ENCODE results near the gene IVL. TPM values are rescaled to one million over a fixed set of nuclear protein-coding genes. Genes with fewer than 3 reads are reported as not detected.

Gene IVL
- total and polyA plus RNA-seq, 12 donors: 0.16 to 0.30 TPM; not detected in 10

- no peaks in the 10 kb centered on the region for H3K27me3 ChIP-seq
- TF ChIP-seq CTCF (IDR thresholded peaks at IDR 0.05) (no peak), POLR2A (IDR thresholded peaks at IDR 0.05) (no peak)
- 74 to 88% (median 79%) methylated on average over 3 of the region's 3 CpGs for WGBS, 4 donors
- no peak overlapping the region for H3K4me3 ChIP-seq
- H3K36me3 ChIP-seq (replicated peaks in 1 of 2): no peaks in the 10 kb centered on the region
- intact Hi-C loops (cut with DNase I): no loop called here
- H3K4me1 ChIP-seq (replicated peaks in 1 of 2): no peaks in the 10 kb centered on the region
- no peak for DNase-seq
- H3K27ac ChIP-seq: no peak overlapping the region
- H3K9me3 ChIP-seq (replicated peaks in 1 of 3): no peaks in the 10 kb centered on the region
These were observed 37.9 kb downstream of the IVL start for GRCh38 chr1:152946248-152946647.

GRCh38 chr1:152946651-152947256 is 38.4 kb downstream of the IVL start, which contains the start of gene SPRR5:
Gene SPRR5 (plus strand): TSS chr1:152947206. CDS start chr1:152948555, 1,349 bp downstream.
- Histone ChIP-seq H3K27me3 (no peaks in the 10 kb centered on the region), H3K4me3 (no peak within 1 kb of the TSS), H3K9me3 (replicated peaks in 1 of 3) (no peaks in the 10 kb centered on the region), H3K4me1 (replicated peaks in 1 of 2) (no peaks in the 10 kb centered on the region), H3K36me3 (replicated peaks in 1 of 2) (no peaks in the 10 kb centered on the region), H3K27ac (no peak within 1 kb of the TSS)
- intact Hi-C loops (cut with DNase I): no loop called here
- TF ChIP-seq POLR2A (IDR thresholded peaks at IDR 0.05) (no peak), CTCF (IDR thresholded peaks at IDR 0.05) (no peak)
- 76 to 85% (median 84%) methylated on average over 4 of the region's 4 CpGs for WGBS, 4 donors
- DNase-seq: no peak

GRCh38 chr1:152951711-152952110 is 43.4 kb downstream of the IVL start:
- TF ChIP-seq CTCF (IDR thresholded peaks at IDR 0.05) (no peak), POLR2A (IDR thresholded peaks at IDR 0.05) (no peak)
- 79 to 85% (median 81%) methylated on average over 5 of the region's 5 CpGs for WGBS, 4 donors
- intact Hi-C loops (cut with DNase I): no loop called here
- H3K27ac ChIP-seq: no peak overlapping the region
- no peaks in the 10 kb centered on the region for H3K36me3 ChIP-seq (replicated peaks in 1 of 2)
- no peaks in the 10 kb centered on the region for H3K9me3 ChIP-seq (replicated peaks in 1 of 3)
- H3K27me3 ChIP-seq: no peaks in the 10 kb centered on the region
- H3K4me3 ChIP-seq: no peak overlapping the region
- no peaks in the 10 kb centered on the region for H3K4me1 ChIP-seq (replicated peaks in 1 of 2)
- DNase-seq: no peak

- H3K9me3 ChIP-seq (replicated peaks in 1 of 3): no peaks in the 10 kb centered on the region
These were observed 45.4 kb downstream of the IVL start for GRCh38 chr1:152953761-152954160.

More at GRCh38 chr1:152953761-152954160, 45.4 kb downstream of the IVL start:
- intact Hi-C loops (cut with DNase I): no loop called here
- 73 to 85% (median 81%) methylated on average over 2 to 7 of the region's 7 CpGs for WGBS, 4 donors
- no peaks in the 10 kb centered on the region for H3K36me3 ChIP-seq (replicated peaks in 1 of 2)
- TF ChIP-seq POLR2A (IDR thresholded peaks at IDR 0.05): no peak
- TF ChIP-seq CTCF (IDR thresholded peaks at IDR 0.05): no peak
- H3K27ac ChIP-seq: no peak overlapping the region
- H3K4me3 ChIP-seq: no peak overlapping the region
- DNase-seq: no peak
- H3K27me3 ChIP-seq: no peaks in the 10 kb centered on the region
- H3K4me1 ChIP-seq (replicated peaks in 1 of 2): no peaks in the 10 kb centered on the region

Measured in adrenal gland (tissue), 12 donors.